ENCODE measurements around the gene MYBL2. TPM values are rescaled to one million over a fixed set of nuclear protein-coding genes. Genes with fewer than 3 reads are reported as not detected.

MYBL2 gene
- total RNA-seq, 1 donor from 2014 or later: 19.0 TPM

- Mint-ChIP-seq H3K4me3 (ENCODE audit: unreplicated experiment) (no peak overlapping the region), H3K27ac (ENCODE audit: unreplicated experiment) (no peak overlapping the region), H3K27me3 (ENCODE audit: unreplicated experiment) (no peaks in the 10 kb centered on the region), H3K9me3 (ENCODE audit: unreplicated experiment) (peaks cover 2% of the 10 kb centered on the region), H3K4me1 (ENCODE audit: low read depth, unreplicated experiment) (peaks cover 2% of the 10 kb centered on the region), H3K36me3 (ENCODE audit: unreplicated experiment) (no peaks in the 10 kb centered on the region)
- no peak for TF ChIP-seq CTCF (IDR thresholded peaks at IDR 0.05; ENCODE audit: partially characterized antibody, unreplicated experiment)
- DNase-seq: no peak
Measured at GRCh38 chr20:43670423-43670822, 3.5 kb downstream of the MYBL2 start.

- H3K4me3 Mint-ChIP-seq (ENCODE audit: unreplicated experiment): no peak overlapping the region
- H3K36me3 Mint-ChIP-seq (ENCODE audit: unreplicated experiment): peaks cover 5% of the 10 kb centered on the region
- peaks cover 12% of the 10 kb centered on the region for H3K4me1 Mint-ChIP-seq (ENCODE audit: low read depth, unreplicated experiment)
- no peak for DNase-seq
- TF ChIP-seq CTCF (IDR thresholded peaks at IDR 0.05; ENCODE audit: partially characterized antibody, unreplicated experiment): no peak
- peaks cover 2% of the 10 kb centered on the region for H3K9me3 Mint-ChIP-seq (ENCODE audit: unreplicated experiment)
- no peak overlapping the region for H3K27ac Mint-ChIP-seq (ENCODE audit: unreplicated experiment)
- peaks cover 3% of the 10 kb centered on the region for H3K27me3 Mint-ChIP-seq (ENCODE audit: unreplicated experiment)
Measured at GRCh38 chr20:43676368-43676767, 9.5 kb downstream of the MYBL2 start.

GRCh38 chr20:43680981-43681380 lies 14.1 kb downstream of the MYBL2 start:
- peaks cover 5% of the 10 kb centered on the region for H3K36me3 Mint-ChIP-seq (ENCODE audit: unreplicated experiment)
- no peak for TF ChIP-seq CTCF (IDR thresholded peaks at IDR 0.05; ENCODE audit: partially characterized antibody, unreplicated experiment)
- no peak overlapping the region for H3K4me3 Mint-ChIP-seq (ENCODE audit: unreplicated experiment)
- peaks cover 16% of the 10 kb centered on the region for H3K4me1 Mint-ChIP-seq (ENCODE audit: low read depth, unreplicated experiment)
- no peak overlapping the region for H3K27ac Mint-ChIP-seq (ENCODE audit: unreplicated experiment)
- H3K9me3 Mint-ChIP-seq (ENCODE audit: unreplicated experiment): peaks cover 2% of the 10 kb centered on the region
- peaks cover 4% of the 10 kb centered on the region for H3K27me3 Mint-ChIP-seq (ENCODE audit: unreplicated experiment)
- no peak for DNase-seq

GRCh38 chr20:43681468-43681942 lies 14.6 kb downstream of the MYBL2 start:
- Mint-ChIP-seq H3K27me3 (ENCODE audit: unreplicated experiment) (peaks cover 1% of the 10 kb centered on the region), H3K4me1 (ENCODE audit: low read depth, unreplicated experiment) (peaks cover 16% of the 10 kb centered on the region), H3K36me3 (ENCODE audit: unreplicated experiment) (peaks cover 5% of the 10 kb centered on the region), H3K27ac (ENCODE audit: unreplicated experiment) (peak overlapping the region; percentile 72), H3K4me3 (ENCODE audit: unreplicated experiment) (no peak overlapping the region), H3K9me3 (ENCODE audit: unreplicated experiment) (peaks cover 2% of the 10 kb centered on the region)
- peak; percentile 34 for DNase-seq
- no peak for TF ChIP-seq CTCF (IDR thresholded peaks at IDR 0.05; ENCODE audit: partially characterized antibody, unreplicated experiment)

GRCh38 chr20:43681991-43682410 lies 15.1 kb downstream of the MYBL2 start:
- no peak overlapping the region for H3K4me3 Mint-ChIP-seq (ENCODE audit: unreplicated experiment)
- H3K27ac Mint-ChIP-seq (ENCODE audit: unreplicated experiment): peak overlapping the region; percentile 72
- peaks cover 17% of the 10 kb centered on the region for H3K4me1 Mint-ChIP-seq (ENCODE audit: low read depth, unreplicated experiment)
- peaks cover 2% of the 10 kb centered on the region for H3K9me3 Mint-ChIP-seq (ENCODE audit: unreplicated experiment)
- no peak for DNase-seq
- TF ChIP-seq CTCF (IDR thresholded peaks at IDR 0.05; ENCODE audit: partially characterized antibody, unreplicated experiment): no peak
- H3K27me3 Mint-ChIP-seq (ENCODE audit: unreplicated experiment): peaks cover 1% of the 10 kb centered on the region
- peaks cover 5% of the 10 kb centered on the region for H3K36me3 Mint-ChIP-seq (ENCODE audit: unreplicated experiment)
